WERI-Rb-1 (cell line): ENCODE data around the gene SEC14L2.
"Not testable (repeated sequence)": the region's sequence is repeated elsewhere in the genome, so short reads cannot be mapped to it uniquely, and the experiment has no call there.

ENCODE experiments used
- DNase-seq: peaks from one replicate; pipeline ENCODE4 v3.0.0-alpha.2; 2020
- H3K27ac ChIP-seq: fragments of 250-450 bp; sonication (Bioruptor Pico); 2 replicates; pipeline ENCODE4 v1.5.1; 2020; ENCODE audit warnings: mild to moderate bottlenecking, moderate library complexity
- H3K27me3 ChIP-seq: fragments of 250-450 bp; sonication (Bioruptor Pico); 2 replicates; pipeline ENCODE4 v1.5.1; 2021; ENCODE audit warnings: mild to moderate bottlenecking, low read depth, moderate library complexity; ENCODE audit not compliant: insufficient read depth, severe bottlenecking
- H3K36me3 ChIP-seq: fragments of 250-450 bp; sonication (Bioruptor Pico); 2 replicates; pipeline ENCODE4 v1.5.1; 2020; ENCODE audit warnings: mild to moderate bottlenecking, moderate library complexity
- H3K4me3 ChIP-seq: 2 replicates; pipeline ENCODE4 v1.5.1; 2011; ENCODE audit warnings: low read depth, mild to moderate bottlenecking, control low read depth, low read length
- H3K9me3 ChIP-seq: fragments of 250-450 bp; sonication (Bioruptor Pico); 2 replicates; pipeline ENCODE4 v1.5.1; 2021; ENCODE audit warnings: mild to moderate bottlenecking, moderate library complexity; ENCODE audit not compliant: severe bottlenecking
- TF ChIP-seq, protein P1 (sequence below): IDR thresholded peaks from 2 replicates; pipeline ENCODE4 v1.5.1; 2011; ENCODE audit warnings: low read depth, mild to moderate bottlenecking, control low read depth, inconsistent platforms, low read length

The SEC14L2 gene

DNA sequence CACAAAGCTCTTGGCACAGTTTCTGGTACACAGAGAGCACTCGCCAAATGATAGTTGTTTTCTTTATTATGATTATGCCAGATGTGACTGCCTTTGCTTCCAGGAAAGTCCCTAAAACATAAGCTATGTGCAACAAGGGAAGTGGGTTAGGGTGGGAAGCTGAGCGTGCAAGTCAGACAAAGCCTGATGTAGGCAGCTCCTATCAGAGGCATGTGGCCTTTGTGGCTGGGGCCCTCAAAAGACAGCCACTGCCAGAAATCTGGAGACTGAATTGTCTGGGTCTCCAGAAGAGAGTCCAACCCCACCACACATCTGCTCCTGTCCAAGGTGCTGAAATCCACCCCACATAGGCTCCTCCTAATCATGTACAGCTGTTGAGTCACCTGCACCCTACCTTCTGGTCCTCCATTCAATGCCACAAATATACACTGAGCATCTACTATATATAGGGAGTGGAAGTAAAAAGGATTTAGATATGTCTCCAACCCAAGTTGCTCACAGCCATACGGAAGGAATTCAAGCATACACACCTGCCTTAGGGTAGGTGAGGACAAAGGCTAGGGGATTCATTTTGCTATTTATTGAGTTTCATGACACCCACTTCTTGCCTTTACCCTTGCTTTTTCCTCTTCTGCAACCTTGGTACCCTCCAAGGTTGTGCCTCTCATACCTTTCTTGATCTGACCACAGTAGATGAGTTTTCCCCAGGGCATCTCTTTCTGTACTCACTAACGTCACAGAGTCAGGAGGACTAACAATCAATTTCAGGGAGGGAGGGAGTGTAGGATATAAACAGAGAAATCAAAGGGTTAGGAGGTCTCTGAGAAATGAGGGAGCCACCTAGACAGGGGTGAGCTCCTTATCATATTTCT is 62.6 kb downstream of the SEC14L2 start:
- DNase-seq, result no peak
- Histone ChIP-seq H3K27ac (no peak overlapping the region), H3K36me3 (no peaks in the 10 kb centered on the region), H3K4me3 (no peak overlapping the region), H3K27me3 (no peaks in the 10 kb centered on the region), H3K9me3 (no peaks in the 10 kb centered on the region)
- TF ChIP-seq, protein P1, sequence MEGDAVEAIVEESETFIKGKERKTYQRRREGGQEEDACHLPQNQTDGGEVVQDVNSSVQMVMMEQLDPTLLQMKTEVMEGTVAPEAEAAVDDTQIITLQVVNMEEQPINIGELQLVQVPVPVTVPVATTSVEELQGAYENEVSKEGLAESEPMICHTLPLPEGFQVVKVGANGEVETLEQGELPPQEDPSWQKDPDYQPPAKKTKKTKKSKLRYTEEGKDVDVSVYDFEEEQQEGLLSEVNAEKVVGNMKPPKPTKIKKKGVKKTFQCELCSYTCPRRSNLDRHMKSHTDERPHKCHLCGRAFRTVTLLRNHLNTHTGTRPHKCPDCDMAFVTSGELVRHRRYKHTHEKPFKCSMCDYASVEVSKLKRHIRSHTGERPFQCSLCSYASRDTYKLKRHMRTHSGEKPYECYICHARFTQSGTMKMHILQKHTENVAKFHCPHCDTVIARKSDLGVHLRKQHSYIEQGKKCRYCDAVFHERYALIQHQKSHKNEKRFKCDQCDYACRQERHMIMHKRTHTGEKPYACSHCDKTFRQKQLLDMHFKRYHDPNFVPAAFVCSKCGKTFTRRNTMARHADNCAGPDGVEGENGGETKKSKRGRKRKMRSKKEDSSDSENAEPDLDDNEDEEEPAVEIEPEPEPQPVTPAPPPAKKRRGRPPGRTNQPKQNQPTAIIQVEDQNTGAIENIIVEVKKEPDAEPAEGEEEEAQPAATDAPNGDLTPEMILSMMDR, result no peak

DNA sequence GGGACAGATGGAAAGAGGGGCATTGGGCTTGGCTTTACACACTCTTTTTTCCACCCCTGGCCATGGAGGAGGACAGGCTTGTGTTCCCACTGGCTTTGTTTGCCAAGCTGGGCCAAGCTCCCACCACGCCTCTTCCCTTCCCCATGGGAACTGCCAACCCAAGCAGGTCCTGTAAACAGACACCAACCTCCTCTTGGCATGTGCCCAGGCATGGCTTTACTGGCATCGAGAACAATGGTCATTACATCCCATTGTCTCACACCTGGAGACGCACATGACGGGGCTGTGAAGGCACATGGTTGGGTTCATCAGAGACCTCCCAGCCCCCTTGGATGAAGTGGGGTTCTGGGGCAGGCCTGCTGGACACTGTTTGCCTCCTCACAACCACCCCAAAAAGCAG is 63.3 kb downstream of the SEC14L2 start:
- no peak overlapping the region for H3K4me3 ChIP-seq
- H3K27ac ChIP-seq, result no peak overlapping the region
- no peaks in the 10 kb centered on the region for H3K27me3 ChIP-seq
- DNase-seq, result no peak
- TF ChIP-seq, protein P1, result no peak
- H3K9me3 ChIP-seq, result no peaks in the 10 kb centered on the region
- no peaks in the 10 kb centered on the region for H3K36me3 ChIP-seq

DNA sequence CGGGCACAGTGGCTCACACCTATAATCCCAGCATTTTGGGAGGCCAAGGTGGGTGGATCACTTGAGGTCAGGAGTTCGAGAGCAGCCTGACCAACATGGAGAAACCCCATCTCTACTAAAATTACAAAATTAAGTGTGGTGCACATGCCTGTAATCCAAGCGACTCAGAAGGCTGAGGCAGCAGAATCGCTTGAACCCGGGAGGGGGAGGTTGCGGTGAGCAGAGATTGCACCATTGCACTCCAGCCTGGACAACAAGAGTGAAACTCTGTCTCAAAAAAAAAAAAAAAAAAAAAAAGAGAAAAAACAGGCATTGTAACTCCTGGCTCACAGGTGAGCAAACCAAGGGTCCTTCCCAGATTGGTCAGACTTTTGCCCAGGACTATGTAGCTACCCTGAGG is 63.7 kb downstream of the SEC14L2 start:
- not testable (repeated sequence) for DNase-seq, H3K9me3 ChIP-seq, H3K27ac ChIP-seq, H3K27me3 ChIP-seq, H3K4me3 ChIP-seq, H3K36me3 ChIP-seq

DNA sequence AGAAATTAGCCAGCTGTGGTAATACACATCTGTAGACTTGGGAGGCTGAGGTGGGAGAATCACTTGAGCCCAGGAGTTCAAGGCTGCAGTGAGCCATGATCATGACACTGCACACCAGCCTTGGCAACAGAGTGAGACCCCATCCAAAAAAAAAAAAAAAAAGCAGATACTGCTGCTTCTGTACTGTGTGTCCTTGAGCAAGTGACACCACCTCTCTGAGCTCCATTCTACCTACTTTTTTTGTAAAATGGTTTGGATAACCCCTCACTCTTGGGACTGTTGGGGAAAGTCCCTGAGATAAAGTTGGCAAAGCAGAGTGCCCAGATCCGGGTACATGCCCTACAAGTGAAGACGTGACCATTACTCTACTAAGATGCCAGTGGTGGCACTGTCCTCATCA is 72.3 kb downstream of the SEC14L2 start:
- no peaks in the 10 kb centered on the region for H3K9me3 ChIP-seq
- H3K27me3 ChIP-seq, result no peaks in the 10 kb centered on the region
- H3K36me3 ChIP-seq, result no peaks in the 10 kb centered on the region
- H3K4me3 ChIP-seq, result no peak overlapping the region
- no peak for DNase-seq
- no peak overlapping the region for H3K27ac ChIP-seq
- TF ChIP-seq, protein P1, result no peak

DNA sequence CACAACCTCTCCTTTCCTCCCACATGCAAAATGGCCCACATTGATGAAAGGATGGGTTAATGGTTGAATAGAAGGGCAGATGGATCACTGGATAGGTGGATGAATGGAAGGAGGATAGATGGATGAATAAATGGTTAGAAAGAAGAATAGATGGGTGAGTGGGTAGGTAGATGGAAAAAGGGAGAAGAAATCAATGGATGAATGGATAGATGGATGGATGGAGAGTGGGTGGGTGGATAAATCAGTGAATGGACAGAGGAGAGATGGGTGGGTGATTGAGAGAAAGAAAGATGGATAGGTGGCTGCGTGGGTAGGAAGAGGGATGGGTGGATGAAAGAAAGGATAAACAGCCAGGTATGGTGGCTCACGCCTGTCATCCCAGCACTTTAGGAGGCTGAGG is 73.8 kb downstream of the SEC14L2 start:
- DNase-seq, result no peak
- Histone ChIP-seq H3K4me3 (no peak overlapping the region), H3K27me3 (no peaks in the 10 kb centered on the region), H3K27ac (no peak overlapping the region), H3K9me3 (no peaks in the 10 kb centered on the region), H3K36me3 (no peaks in the 10 kb centered on the region)
- TF ChIP-seq, protein P1, result no peak

DNA sequence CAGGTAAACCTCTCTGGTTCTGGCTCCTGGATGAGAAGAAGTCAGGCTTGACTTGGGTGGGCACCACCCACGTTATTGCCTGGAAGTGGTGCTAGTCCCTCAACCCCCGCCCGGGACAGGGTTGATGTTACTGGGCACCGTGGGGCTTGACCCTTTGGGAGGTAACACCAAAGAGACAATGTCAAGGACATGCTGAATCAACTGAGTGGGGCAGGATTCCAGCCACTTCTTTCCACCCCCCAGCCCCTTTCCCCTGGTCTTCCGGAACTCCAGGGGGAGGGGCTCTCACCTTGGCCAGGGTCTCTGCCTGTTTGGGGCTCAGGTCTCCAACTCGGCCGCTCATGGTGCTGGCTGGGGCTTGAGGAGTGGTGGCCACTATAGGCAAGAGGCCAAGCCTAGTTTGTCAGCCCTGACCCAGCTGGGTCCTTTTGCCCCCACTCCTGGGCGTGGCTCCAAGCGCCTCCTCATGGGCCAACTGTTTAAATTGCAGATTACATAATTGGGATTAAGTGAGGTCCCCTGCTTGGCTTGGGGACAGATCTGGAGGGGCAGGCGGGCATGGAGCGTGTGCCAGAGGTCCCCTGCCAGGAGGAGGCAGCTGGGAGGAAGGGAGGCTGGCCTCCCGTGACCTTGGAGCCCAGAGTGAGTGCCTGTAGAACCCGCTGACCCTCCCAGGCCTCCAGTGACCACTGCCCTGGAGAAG is 74.9 kb downstream of the SEC14L2 start, which contains the start of gene SEC14L3:
Gene SEC14L3, minus strand, starts transcription at position 402 of the 703 bp plus-strand sequence. Its CDS starts 59 bp downstream, at position 343.
- Histone ChIP-seq H3K4me3 (no peak within 1 kb of the TSS), H3K27me3 (no peaks in the 10 kb centered on the region), H3K36me3 (no peaks in the 10 kb centered on the region), H3K27ac (no peak within 1 kb of the TSS), H3K9me3 (no peaks in the 10 kb centered on the region)
- DNase-seq, result no peak
- TF ChIP-seq, protein P1, result no peak
